ENCODE data around the gene PCDHGA6. TPM values are rescaled to one million over a fixed set of nuclear protein-coding genes. Genes with fewer than 3 reads are reported as not detected.

Gene PCDHGA6
- total RNA-seq, 4 donors from 2014 or later: 2.4 to 7.5 (median 3.7) TPM

- DNase-seq: peak; percentile 20
- Histone ChIP-seq H3K36me3 (no peaks in the 10 kb centered on the region), H3K4me3 (peak within 1 kb of the TSS in 1 of 4 donors; percentile 33), H3K27ac (no peak within 1 kb of the TSS), H3K4me1 (no peaks in the 10 kb centered on the region), H3K27me3 (peaks cover 15% of the 10 kb centered on the region), H3K9me3 (peaks cover 18 to 57% of the 10 kb centered on the region in 2 donors)
- TF ChIP-seq CTCF (IDR thresholded peaks at IDR 0.05) (peak in 2 of 5 experiments; percentile 15 to 41), POLR2A (IDR thresholded peaks at IDR 0.05) (no peak)
- intact Hi-C loops (cut with DNase I; ENCODE audit: low total_unique reads): no loop called here
- in situ Hi-C loops (cut with MboI; ENCODE audit: low pct_ligation_motif_present in 1 of 4, low pct_unique_long_range_greater_than_20kb in 1 of 4, low sequenced_read_pairs in 3 of 4): loop anchor here in 1 of 4 donors (25.0 kb wide), 1 partner anchor 212 kb away; no protein-coding TSS in a partner anchor
- 40 to 53% methylated on average over 16 to 29 of the region's 29 CpGs for WGBS, 2 donors (ENCODE audit: low coverage in 1 of 2)
Measured at GRCh38 chr5:141349917-141350619, 23.6 kb upstream of the PCDHGA6 start, which contains the start of gene PCDHGB1. TSS of gene PCDHGB1 (plus strand) at chr5:141350099. CDS start at chr5:141350261, 162 bp downstream.

GRCh38 chr5:141351591-141351990 lies 22.1 kb upstream of the PCDHGA6 start:
- peaks cover 22 to 65% of the 10 kb centered on the region in 2 donors for H3K9me3 ChIP-seq
- no peak for TF ChIP-seq POLR2A (IDR thresholded peaks at IDR 0.05)
- TF ChIP-seq POLR2AphosphoS5 (IDR thresholded peaks at IDR 0.05): no peak
- no peak for TF ChIP-seq EP300 (IDR thresholded peaks at IDR 0.05; ENCODE audit: low read depth)
- TF ChIP-seq CTCF (IDR thresholded peaks at IDR 0.05): no peak
- no peak for DNase-seq
- in situ Hi-C loops (cut with MboI; ENCODE audit: low pct_ligation_motif_present in 1 of 4, low pct_unique_long_range_greater_than_20kb in 1 of 4, low sequenced_read_pairs in 3 of 4): loop anchor here in 1 of 4 donors (25.0 kb wide), 1 partner anchor 211 kb away; no protein-coding TSS in a partner anchor
- peaks cover 15% of the 10 kb centered on the region for H3K27me3 ChIP-seq
- no peak overlapping the region for H3K27ac ChIP-seq
- no peaks in the 10 kb centered on the region for H3K36me3 ChIP-seq
- no peak overlapping the region for H3K4me3 ChIP-seq
- intact Hi-C loops (cut with DNase I; ENCODE audit: low total_unique reads): no loop called here
- H3K4me1 ChIP-seq: no peaks in the 10 kb centered on the region
- WGBS, 2 donors (ENCODE audit: low coverage in 1 of 2): 87% methylated on average over 35 of the region's 36 CpGs; no CpG with 5 or more reads in 1 of the 2 donors

GRCh38 chr5:141354900-141355469 lies 18.7 kb upstream of the PCDHGA6 start, which contains the start of gene PCDHGA4:
TSS of gene PCDHGA4 (plus strand) at chr5:141355021. CDS start at chr5:141355108, 87 bp downstream.
- TF ChIP-seq CTCF (IDR thresholded peaks at IDR 0.05): peak in 3 of 5 experiments; percentile 16 to 27 (median 23)
- no peak for TF ChIP-seq EP300 (IDR thresholded peaks at IDR 0.05; ENCODE audit: low read depth)
- H3K27ac ChIP-seq: no peak within 1 kb of the TSS
- H3K4me3 ChIP-seq: peak within 1 kb of the TSS in 1 of 4 donors; percentile 29
- no peaks in the 10 kb centered on the region for H3K36me3 ChIP-seq
- H3K4me1 ChIP-seq: no peaks in the 10 kb centered on the region
- in situ Hi-C loops (cut with MboI; ENCODE audit: low pct_ligation_motif_present in 1 of 4, low pct_unique_long_range_greater_than_20kb in 1 of 4, low sequenced_read_pairs in 3 of 4): loop anchor here in 1 of 4 donors (25.0 kb wide), 1 partner anchor 207 kb away; no protein-coding TSS in a partner anchor
- WGBS, 2 donors (ENCODE audit: low coverage in 1 of 2): 26 to 44% methylated on average over 2 to 29 of the region's 29 CpGs
- peaks cover 40 to 76% of the 10 kb centered on the region in 2 donors for H3K9me3 ChIP-seq
- intact Hi-C loops (cut with DNase I; ENCODE audit: low total_unique reads): no loop called here
- DNase-seq: no peak
- H3K27me3 ChIP-seq: peaks cover 15% of the 10 kb centered on the region

- no peak for DNase-seq
- Histone ChIP-seq H3K36me3 (no peaks in the 10 kb centered on the region), H3K9me3 (peaks cover 43 to 77% of the 10 kb centered on the region in 2 donors), H3K27ac (no peak overlapping the region), H3K4me1 (no peaks in the 10 kb centered on the region), H3K4me3 (no peak overlapping the region), H3K27me3 (peaks cover 18% of the 10 kb centered on the region)
- intact Hi-C loops (cut with DNase I; ENCODE audit: low total_unique reads) (no loop called here), in situ Hi-C loops (cut with MboI; ENCODE audit: low pct_ligation_motif_present in 1 of 4, low pct_unique_long_range_greater_than_20kb in 1 of 4, low sequenced_read_pairs in 3 of 4) (loop anchor here in 1 of 4 donors (25.0 kb wide), 1 partner anchor 207 kb away; no protein-coding TSS in a partner anchor)
- no peak for TF ChIP-seq CTCF (IDR thresholded peaks at IDR 0.05)
- TF ChIP-seq POLR2A (IDR thresholded peaks at IDR 0.05): no peak
- no peak for TF ChIP-seq EP300 (IDR thresholded peaks at IDR 0.05; ENCODE audit: low read depth)
- TF ChIP-seq POLR2AphosphoS5 (IDR thresholded peaks at IDR 0.05): no peak
- 77 to 85% methylated on average over 20 to 24 of the region's 24 CpGs for WGBS, 2 donors (ENCODE audit: low coverage in 1 of 2)
Measured at GRCh38 chr5:141355641-141356040, 18.1 kb upstream of the PCDHGA6 start.
